ENCODE measurements around the gene FLNC. TPM values are rescaled to one million over a fixed set of nuclear protein-coding genes. Genes with fewer than 3 reads are reported as not detected.

FLNC gene
- total and polyA plus RNA-seq, 9 of the 15 experiments (the other 6 are each of a cell fraction or from before 2014, with no cell fraction given): 0.90 to 155 (median 28.8) TPM

GRCh38 chr7:128812514-128813168 lies 17.6 kb upstream of the FLNC start (continued):
- TF ChIP-seq MGA (IDR thresholded peaks at IDR 0.05): peak; percentile 15; the same call in 1 of the 2 replicates
- TF ChIP-seq TCF3 (CRISPR knock-in tag; IDR thresholded peaks at IDR 0.05): peak; percentile 91
- no peak for TF ChIP-seq RBM22 (IDR thresholded peaks at IDR 0.05; ENCODE audit: low read depth, low read length, poor library complexity, severe bottlenecking)
- peak; percentile 47; the same call in 1 of the 2 replicates for TF ChIP-seq ATF7 (IDR thresholded peaks at IDR 0.05)
- TF ChIP-seq NR2C1 (IDR thresholded peaks at IDR 0.05): no peak
- TF ChIP-seq NR2C1 (tag; IDR thresholded peaks at IDR 0.05): 0 out of 2 replicates have a peak, but pooled peaks have one; percentile 30
- no peak for TF ChIP-seq ATF2 (CRISPR knock-in tag; IDR thresholded peaks at IDR 0.05)
- TF ChIP-seq FOSL1 (tag; conservative IDR thresholded peaks at IDR 0.05): 0 out of 2 replicates have a peak, but pooled peaks have one; percentile 15
- TF ChIP-seq CREB3L1 (IDR thresholded peaks at IDR 0.05; ENCODE audit: borderline replicate concordance, low read depth): no peak
- TF ChIP-seq ZBTB26 (CRISPR knock-in tag; IDR thresholded peaks at IDR 0.05): no peak
- no peak for TF ChIP-seq BRD9 (IDR thresholded peaks at IDR 0.05; ENCODE audit: low read depth, partially characterized antibody)
